HG02588 (cell line): ENCODE results near the gene MAGEC3.

Source experiments
- ATAC-seq: cut with Tn5 transposase; IDR thresholded peaks from one replicate; pipeline ENCODE4 v1.9.1; 2021; ENCODE audit warnings: mild to moderate bottlenecking, moderate library complexity; ENCODE audit not compliant: unreplicated experiment

Gene MAGEC3

GRCh38 chrX:141945426-141945825, 107.3 kb downstream of the MAGEC3 start:
- ATAC-seq: no peak

GRCh38 chrX:141947350-141947749, 109.2 kb downstream of the MAGEC3 start:
- ATAC-seq: no peak
